OCI-LY1 (cell line): Measurements from ENCODE around the gene SLC46A1.

ENCODE experiments used
- EZH2 ChIP-seq: fragments of 200-600 bp; sonication (generic), shearing (Covaris generic); IDR thresholded peaks from 2 replicates; pipeline ENCODE4 v1.8.0; 2017; ENCODE audit warnings: borderline replicate concordance, mixed run types, mild to moderate bottlenecking, antibody characterized with exemption, low read length, moderate library complexity, mixed read lengths
- TF ChIP-seq, protein P1 (sequence below): fragments of 200-600 bp; sonication (generic), shearing (Covaris generic); IDR thresholded peaks from 2 replicates; pipeline ENCODE4 v1.5.1; 2017; ENCODE audit warnings: mild to moderate bottlenecking, antibody characterized with exemption, low read length, moderate library complexity, mixed read lengths

- TF ChIP-seq, protein P1, sequence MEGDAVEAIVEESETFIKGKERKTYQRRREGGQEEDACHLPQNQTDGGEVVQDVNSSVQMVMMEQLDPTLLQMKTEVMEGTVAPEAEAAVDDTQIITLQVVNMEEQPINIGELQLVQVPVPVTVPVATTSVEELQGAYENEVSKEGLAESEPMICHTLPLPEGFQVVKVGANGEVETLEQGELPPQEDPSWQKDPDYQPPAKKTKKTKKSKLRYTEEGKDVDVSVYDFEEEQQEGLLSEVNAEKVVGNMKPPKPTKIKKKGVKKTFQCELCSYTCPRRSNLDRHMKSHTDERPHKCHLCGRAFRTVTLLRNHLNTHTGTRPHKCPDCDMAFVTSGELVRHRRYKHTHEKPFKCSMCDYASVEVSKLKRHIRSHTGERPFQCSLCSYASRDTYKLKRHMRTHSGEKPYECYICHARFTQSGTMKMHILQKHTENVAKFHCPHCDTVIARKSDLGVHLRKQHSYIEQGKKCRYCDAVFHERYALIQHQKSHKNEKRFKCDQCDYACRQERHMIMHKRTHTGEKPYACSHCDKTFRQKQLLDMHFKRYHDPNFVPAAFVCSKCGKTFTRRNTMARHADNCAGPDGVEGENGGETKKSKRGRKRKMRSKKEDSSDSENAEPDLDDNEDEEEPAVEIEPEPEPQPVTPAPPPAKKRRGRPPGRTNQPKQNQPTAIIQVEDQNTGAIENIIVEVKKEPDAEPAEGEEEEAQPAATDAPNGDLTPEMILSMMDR, result no peak
- TF ChIP-seq EZH2, result no peak
These were observed 35.8 kb downstream of the SLC46A1 start, which contains the start of gene VTN for GRCh38 chr17:28370035-28370743.
